GM18870 (cell line): Measurements from ENCODE around the gene UBIAD1.

ENCODE experiments used
- ATAC-seq: cut with Tn5 transposase; IDR thresholded peaks from one replicate; pipeline ENCODE4 v1.9.1; 2021; ENCODE audit warnings: moderate library complexity; ENCODE audit not compliant: unreplicated experiment

UBIAD1 gene

GRCh38 chr1:11337580-11338073 lies 64.6 kb downstream of the UBIAD1 start:
- no peak for ATAC-seq
